ENCODE measurements around the gene SPRED2. TPM values are rescaled to one million over a fixed set of nuclear protein-coding genes. Genes with fewer than 3 reads are reported as not detected.
"Not testable (repeated sequence)": the region's sequence is repeated elsewhere in the genome, so short reads cannot be mapped to it uniquely, and the experiment has no call there.

Gene SPRED2
- total RNA-seq, 1 donor: 9.5 TPM

DNA sequence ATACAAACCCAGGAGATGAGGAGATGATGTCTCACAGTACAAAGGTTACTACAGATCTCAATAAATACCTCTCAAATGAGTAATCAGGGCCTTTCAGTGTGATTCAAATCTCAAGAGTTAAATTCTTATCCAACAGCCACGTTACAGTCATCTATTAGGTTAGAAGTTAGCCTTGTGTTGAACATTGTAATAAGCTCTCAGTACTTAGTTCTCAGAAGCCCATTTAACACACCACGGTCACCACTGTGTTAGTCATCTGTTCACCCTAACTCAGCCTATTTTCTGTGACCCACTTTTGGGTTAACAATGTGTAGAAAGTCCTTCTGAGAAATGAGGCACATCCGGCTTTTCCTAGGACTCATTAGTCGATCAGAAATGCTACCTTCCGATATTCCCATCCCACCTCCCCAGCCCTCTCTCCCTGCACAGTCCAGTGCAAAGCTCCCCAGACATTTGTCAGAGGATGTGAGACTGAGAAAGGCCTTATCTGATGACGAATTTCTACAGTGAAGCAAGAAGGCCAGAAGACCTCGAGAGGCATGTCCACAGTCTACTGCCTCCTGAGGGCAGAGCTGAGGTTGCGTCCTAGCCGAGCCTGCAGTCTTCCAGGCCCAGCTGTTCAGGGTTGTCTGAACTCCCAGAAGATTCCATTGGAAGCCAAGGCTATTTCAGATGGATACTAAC, 112.2 kb downstream of the SPRED2 start:
- peak; percentile 89 for DNase-seq (ENCODE audit: low read depth)
- no peak overlapping the region for H3K4me3 ChIP-seq (ENCODE audit: low read depth, low read length)
- peak; percentile 63 for TF ChIP-seq CTCF (IDR thresholded peaks at IDR 0.05; ENCODE audit: insufficient read depth, low read depth, low read length)

DNA sequence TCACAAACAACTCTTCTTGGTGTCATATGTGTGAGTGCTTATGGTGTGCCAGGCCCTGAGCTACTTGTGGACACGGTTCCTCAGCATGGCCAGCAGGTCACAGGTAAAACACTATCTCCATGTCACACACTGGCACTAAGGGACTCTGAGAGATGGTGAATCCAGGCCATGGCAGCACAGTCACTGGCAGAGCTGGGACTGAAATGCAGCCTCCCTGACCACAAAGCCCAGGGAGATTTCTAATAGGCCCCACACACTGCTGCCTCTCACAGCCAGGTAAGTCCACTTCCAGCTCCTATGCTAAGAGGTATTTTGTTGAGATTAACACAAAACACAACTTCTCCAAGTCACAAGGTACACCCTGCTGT, 112.7 kb downstream of the SPRED2 start:
- no peak for DNase-seq (ENCODE audit: low read depth)
- H3K4me3 ChIP-seq (ENCODE audit: low read depth, low read length): no peak overlapping the region
- TF ChIP-seq CTCF (IDR thresholded peaks at IDR 0.05; ENCODE audit: insufficient read depth, low read depth, low read length): no peak

- no peak for DNase-seq (ENCODE audit: low read depth)
- no peak overlapping the region for H3K4me3 ChIP-seq (ENCODE audit: low read depth, low read length)
- no peak for TF ChIP-seq CTCF (IDR thresholded peaks at IDR 0.05; ENCODE audit: insufficient read depth, low read depth, low read length)
Observed at GRCh38 chr2:65319072-65319673, 113.2 kb downstream of the SPRED2 start.

DNA sequence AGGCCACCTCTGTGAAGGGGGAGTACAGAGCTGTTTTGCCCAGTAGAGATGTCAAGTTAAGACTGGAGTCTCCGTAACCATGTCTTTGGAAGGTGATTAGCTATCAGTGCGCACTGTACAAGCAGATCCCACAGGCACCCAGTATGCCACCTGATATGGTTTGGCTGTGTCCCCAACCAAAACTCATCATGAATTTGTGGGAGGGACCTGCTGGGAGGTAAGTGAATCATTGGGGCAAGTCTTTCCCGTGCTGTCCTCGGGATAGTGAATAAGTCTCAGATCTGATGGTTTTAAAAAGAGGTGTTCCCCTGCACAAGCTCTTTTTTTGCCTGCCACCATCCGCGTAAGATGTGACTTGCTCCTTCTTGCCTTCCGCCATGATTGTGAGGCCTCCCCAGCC, 114.6 kb downstream of the SPRED2 start:
- H3K4me3 ChIP-seq (ENCODE audit: low read depth, low read length): no peak overlapping the region
- no peak for DNase-seq (ENCODE audit: low read depth)
- TF ChIP-seq CTCF (IDR thresholded peaks at IDR 0.05; ENCODE audit: insufficient read depth, low read depth, low read length): no peak

DNA sequence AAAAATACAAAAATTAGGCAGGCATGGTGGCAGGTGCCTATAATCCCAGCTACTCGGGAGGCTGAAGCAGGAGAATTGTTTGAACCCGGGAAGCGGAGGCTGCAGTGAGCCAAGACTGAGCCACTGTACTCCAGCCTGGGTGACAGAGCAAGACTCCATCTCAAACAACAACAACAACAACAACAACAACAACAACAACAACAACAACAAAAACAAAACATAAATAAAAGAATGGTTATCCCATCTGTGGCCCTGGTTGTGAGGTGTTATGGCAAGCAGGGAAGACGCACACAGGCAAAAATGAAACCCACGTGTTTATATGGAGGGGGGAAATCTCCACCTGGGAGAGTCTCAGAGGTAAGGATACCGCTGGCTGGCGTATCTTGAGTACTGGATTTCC, 115.0 kb downstream of the SPRED2 start:
- DNase-seq (ENCODE audit: low read depth); H3K4me3 ChIP-seq (ENCODE audit: low read depth, low read length): not testable (repeated sequence)

- H3K4me3 ChIP-seq (ENCODE audit: low read depth, low read length): no peak overlapping the region
- TF ChIP-seq CTCF (IDR thresholded peaks at IDR 0.05; ENCODE audit: insufficient read depth, low read depth, low read length): no peak
- DNase-seq (ENCODE audit: low read depth): no peak
Observed at GRCh38 chr2:65316072-65316471, 116.3 kb downstream of the SPRED2 start.

- DNase-seq (ENCODE audit: low read depth): no peak
Observed at GRCh38 chr2:65314801-65315441, 117.5 kb downstream of the SPRED2 start.

More at GRCh38 chr2:65314801-65315441, 117.5 kb downstream of the SPRED2 start:
- no peak for TF ChIP-seq CTCF (IDR thresholded peaks at IDR 0.05; ENCODE audit: insufficient read depth, low read depth, low read length)
- H3K4me3 ChIP-seq (ENCODE audit: low read depth, low read length): no peak overlapping the region

Measured in fibroblast of villous mesenchyme (primary cell).